ENCODE results near the gene SUPT4H1.

DNA sequence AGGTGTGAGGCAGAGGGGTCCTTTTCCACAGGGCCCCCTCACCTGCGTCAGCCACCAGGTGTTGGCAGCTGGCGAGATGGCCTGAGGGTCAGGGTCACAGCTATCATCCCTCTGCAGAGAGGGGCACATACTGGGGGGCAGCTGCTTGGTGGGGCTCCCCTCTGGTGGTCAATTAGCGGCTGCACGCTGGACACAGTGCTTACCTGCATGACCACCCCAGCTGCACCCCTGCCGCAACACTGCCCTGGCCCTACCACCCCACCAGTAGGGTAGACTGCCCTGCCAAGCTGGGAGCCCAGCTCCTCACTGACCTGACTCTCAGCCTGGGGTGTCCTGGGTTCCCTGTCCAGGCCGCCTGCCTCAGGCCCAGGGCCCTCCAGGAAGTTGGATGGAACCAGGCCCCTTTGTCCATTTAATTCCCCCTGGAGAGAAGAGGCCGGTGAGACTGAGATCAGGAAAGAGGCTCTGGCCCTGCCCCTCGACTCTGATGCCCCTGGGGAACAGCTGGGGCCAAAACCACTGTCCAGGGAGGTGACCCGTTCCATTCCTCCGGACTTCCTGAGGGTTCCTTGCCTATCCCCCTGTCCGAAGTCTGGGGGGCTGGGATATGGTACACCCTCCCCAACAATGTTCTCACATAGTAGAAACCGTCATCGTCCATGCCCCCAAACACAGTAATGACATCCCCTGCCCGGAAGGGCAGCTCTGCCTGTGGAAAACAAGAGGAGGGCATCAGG is 47.1 kb downstream of the SUPT4H1 start:
- TF ChIP-seq, protein P1, sequence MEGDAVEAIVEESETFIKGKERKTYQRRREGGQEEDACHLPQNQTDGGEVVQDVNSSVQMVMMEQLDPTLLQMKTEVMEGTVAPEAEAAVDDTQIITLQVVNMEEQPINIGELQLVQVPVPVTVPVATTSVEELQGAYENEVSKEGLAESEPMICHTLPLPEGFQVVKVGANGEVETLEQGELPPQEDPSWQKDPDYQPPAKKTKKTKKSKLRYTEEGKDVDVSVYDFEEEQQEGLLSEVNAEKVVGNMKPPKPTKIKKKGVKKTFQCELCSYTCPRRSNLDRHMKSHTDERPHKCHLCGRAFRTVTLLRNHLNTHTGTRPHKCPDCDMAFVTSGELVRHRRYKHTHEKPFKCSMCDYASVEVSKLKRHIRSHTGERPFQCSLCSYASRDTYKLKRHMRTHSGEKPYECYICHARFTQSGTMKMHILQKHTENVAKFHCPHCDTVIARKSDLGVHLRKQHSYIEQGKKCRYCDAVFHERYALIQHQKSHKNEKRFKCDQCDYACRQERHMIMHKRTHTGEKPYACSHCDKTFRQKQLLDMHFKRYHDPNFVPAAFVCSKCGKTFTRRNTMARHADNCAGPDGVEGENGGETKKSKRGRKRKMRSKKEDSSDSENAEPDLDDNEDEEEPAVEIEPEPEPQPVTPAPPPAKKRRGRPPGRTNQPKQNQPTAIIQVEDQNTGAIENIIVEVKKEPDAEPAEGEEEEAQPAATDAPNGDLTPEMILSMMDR (conservative IDR thresholded peaks at IDR 0.05): no peak
- no peak for TF ChIP-seq EZH2 (IDR thresholded peaks at IDR 0.05; ENCODE audit: low read depth)
